ENCODE measurements around the gene TSPAN11.

The TSPAN11 gene

DNA sequence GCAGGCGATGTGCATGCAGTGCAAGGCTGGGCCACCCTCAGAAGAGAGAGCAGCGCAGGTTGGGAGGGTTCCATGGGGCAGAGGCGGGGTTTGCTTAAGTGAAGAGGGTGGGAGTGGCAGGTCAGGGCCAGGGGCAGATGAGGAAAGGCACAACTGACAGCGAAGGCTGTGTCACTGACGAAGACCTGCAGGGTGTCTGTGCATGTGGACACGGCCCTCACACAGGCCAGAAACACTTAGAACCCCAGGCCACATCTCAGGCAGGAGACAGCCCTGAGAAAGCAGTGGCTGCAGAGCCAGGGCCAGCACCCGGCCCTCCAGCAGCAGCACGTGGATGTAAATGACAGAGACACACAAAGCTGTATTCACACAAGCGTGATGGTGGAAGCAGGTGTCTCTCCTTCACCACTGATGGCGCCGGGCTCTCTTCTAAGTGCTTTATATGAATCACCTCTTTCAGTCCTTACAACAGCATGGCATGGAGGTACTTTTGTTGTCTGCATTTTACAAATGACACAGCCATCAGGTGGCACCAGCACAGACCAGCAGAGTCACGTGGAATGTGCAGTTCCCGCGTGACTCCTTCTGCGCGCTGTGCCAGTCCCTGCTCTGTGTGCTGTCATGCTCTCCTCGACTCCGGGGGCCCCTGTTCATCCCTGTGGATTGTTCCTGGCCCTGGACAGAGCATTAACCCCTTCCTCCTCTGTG, 54.6 kb downstream of the TSPAN11 start:
- no peak for DNase-seq

DNA sequence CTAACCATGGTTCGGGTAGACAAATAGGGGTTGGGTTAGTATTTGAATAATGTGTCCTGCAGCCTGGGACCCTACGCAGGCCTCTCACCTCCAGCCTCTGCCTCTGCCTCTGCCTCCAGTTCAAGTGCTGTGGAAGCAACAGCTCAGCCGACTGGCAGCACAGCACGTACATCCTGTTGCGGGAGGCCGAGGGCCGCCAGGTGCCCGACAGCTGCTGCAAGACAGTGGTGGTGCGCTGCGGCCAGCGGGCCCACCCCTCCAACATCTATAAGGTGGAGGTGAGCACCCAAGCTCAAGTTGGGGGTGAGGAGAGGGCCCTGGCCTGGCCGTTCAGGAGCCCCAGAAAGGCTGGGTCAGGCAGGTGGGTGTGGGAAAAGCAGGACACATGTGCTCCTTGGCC, 55.9 kb downstream of the TSPAN11 start:
- DNase-seq: no peak

DNA sequence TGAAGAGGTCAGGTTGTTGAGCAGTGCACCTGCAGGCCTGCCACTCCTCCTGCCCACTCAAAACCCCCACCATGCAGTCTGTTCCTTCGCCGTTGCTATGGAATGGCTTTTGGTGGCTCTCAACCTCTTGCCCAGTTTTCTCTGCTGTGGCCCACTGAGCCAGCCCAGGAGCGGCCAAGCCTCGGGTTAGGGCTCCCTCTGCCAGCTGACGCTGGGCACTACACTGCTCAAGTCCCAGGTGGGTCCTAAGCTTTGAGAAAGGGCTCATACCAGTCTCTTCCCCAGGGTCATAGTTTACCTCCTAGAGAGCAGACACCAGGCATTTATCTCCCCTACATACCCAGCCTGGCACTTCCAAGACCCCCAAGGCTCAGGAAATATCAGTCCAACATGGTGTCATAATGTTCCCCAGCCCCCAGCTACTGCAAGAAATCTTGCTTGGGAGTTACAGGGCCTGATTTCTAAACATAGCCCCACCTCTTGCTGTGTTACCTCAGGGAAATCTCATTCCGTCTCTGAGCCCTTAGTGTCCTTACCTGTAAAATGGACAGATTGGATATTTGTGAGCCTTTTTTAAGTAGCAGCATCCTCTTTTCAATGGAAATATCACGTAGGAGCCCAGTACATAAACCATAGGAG, 59.4 kb downstream of the TSPAN11 start:
- DNase-seq: peak; percentile 24 to 41

DNA sequence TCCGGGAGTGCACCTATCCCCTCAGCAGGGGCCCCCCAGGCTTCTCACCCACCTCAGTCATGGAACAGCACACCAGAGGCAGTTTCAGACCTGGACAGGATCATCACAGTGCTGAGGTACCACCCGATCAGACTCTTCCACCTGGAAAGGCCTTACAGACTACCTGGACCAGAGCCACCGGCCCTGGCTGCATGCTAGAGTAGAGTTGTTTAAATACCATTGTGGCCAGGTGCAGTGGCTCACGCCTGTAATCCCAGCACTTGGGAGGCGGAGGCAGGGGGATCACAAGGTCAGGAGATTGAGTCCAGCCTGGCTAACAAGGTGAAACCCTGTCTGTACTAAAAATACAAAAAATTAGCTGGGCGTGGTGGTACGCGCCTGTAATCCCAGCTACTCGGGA, 61.5 kb downstream of the TSPAN11 start:
- no peak for DNase-seq

DNA sequence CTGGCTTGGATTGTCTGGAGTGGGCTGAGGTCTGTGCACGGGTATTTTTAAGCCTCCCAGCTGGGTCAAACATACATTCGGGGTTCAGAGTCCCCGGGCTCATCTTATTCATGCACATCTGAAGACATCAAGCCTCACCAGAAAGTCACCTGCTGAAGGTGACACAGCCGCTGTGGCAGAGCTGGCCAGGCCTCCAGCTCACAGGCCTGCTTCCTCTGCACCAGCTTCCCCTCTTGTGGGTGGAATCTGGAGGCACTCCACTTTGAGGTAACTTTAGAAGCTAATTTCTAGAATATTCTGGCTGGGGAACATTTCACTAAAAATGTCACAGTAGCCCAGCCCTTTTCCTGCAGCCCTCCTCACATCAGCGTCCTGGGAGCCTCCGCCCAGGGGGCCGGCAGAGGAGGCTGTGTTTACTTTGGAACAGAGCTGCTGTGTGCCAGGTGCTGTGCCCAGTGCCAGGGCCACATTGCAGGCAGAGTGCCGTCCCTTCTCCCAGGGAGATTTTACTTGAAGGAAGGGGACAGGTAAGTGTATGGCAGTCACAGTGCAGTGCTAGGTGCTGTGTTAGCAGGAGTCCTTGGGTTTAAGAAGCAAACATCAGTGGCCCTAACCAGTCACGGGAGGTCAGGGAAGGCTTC, 62.2 kb downstream of the TSPAN11 start:
- no peak for DNase-seq

DNA sequence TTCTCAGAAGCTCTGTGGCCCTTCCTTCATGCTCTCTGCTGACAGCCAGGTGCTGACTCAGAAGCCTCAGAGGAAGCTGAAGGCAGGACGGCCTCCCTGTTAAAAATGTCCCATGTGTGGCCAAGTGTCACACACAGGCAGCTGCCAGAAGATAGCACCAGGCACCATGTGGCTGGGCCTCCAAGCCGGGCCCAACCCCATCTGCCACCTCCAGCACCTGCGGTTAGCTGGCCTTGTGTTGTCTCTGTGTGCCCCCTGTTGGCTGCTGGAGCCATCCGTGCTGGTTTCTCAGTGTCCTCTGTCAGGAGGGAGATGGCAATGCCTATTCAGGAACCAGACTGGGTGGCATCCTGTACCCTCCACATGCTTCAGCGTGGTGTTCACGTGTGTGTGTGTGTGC, 63.2 kb downstream of the TSPAN11 start:
- DNase-seq: peak; percentile 6 to 16

DNA sequence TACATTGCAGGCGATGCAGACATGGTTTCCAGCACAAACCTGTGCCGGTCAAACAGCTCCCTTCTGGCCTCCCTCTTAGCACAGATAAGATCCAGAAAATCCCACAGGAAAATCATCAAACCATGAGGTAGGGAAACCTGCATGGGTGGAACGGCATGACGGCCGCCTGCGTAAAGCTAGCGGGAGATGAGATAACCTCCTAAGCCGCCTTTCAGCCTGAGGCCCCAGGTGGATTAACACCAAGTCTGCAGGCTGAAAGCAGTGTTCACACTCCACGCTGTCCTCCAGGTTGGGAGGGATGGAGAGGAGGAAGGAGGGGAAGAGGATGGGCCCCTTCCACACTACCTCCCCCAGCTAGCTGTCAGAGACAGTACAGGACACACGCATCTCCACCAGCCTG, 63.8 kb downstream of the TSPAN11 start:
- no peak for DNase-seq

DNA sequence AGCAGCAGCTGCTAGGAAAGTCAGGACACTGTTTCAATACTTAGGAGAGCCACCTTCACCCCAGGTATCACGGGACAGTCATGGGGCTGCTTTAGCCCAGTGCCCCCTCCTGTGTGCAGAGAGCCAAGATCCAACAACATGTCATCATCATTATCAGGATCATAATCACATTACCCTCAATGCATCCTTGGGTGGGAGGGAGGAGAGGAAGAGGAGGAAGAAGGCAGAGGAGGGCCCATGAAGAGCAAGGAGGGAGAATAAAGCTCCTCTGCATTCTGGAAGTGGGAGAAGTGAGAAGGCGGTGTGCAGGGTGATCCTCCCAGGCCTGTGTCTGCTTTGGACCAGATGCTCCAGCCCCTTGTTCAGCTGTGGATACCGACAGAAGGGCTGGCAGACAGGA, 64.2 kb downstream of the TSPAN11 start:
- no peak for DNase-seq

DNA sequence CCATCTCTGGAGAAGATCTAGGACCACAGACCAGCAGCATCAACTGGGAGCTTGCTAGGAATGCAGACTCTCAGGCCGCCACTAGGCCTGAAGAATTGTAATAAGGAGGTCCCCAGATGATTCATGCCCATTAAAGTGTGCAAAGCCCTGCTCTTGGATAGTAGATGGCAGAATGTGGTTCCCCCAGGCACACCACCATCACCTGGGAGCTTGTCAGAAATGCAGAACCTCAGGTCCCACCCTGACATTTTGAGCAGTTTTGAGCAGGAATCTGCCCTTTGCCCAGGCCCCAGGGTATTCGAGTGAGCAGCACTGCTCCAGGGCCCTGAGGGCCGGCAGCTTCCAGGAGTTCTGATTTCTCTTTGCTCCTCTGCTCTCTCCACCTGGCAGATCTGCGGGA, 64.9 kb downstream of the TSPAN11 start:
- DNase-seq: no peak

DNA sequence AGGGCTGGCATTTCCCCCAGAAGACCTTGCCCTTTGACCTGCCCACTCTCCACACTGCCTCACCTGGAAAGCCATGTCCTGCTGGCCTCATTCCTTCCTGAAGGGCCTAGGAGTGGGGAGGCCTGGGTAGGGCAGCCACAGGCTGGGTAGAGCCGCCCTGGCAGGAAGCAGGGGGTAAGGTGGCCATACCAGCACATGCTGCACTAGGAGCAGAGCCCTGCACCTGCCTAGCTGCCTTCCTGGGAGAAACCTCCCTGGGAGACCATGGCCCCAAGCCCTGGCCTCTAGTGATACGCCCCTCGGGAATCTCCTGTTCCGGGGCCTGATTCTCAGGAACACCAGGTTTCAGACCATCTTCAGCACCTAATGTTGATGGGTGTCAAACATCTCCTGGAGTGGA, 65.8 kb downstream of the TSPAN11 start:
- DNase-seq: no peak

DNA sequence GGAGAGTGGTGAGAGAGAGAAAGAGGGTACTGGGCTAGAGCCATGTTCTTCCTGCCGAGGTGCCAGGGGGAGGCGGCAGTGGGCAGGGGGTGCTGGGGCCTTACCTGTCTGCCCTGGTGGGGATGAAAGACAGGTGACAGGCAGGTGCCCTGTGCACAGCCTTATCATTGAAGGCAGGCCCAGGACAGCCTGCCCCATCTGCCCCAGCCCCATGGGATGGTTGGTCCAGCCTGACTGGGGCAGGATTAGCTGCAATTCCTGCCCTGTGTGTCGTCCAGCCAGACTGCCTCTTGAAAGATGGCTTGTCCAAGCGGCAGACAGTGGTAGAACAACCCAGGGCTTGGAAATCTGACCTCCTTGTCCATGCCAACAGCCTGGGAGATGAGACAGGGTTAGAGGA, 67.2 kb downstream of the TSPAN11 start:
- no peak for DNase-seq

DNA sequence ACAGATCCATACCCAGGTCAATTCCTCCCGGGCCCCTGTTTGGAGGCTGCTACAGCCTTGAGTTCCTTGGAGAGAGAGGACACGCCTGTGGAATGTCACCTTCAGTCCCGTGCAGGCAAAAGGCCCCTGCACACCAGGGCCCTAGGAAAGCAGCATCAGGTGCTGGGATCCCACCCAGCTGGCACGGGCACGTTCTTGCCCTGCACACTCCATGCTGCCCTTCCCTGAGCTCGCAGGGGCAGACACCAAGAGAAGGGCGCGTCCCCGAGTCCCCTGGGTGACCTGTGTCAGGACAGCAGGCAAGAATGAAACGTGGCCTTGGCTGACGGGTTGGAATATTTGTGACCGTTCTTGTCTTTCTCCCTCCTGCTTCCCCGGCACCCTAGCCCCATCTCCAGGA, 67.7 kb downstream of the TSPAN11 start:
- DNase-seq: no peak

DNA sequence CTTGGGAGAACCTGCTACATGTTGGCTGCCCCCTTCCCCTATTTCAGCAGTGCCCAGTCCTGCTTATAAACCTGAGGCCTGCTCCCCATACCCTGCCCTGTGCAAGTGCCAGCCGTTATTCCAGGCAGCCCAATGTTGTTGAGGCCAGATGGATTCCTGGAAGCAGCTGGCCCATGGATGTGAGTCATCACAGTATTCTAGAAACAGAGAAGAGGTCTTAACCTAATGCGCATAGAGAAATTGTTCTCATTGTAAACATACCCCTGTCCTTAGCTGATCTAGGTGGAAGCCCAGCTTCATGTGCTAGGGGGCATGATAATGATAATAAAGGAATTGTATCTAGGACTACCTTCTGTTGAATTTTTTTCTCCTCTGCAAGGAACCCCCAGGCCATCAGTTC, 69.7 kb downstream of the TSPAN11 start:
- DNase-seq: no peak

DNA sequence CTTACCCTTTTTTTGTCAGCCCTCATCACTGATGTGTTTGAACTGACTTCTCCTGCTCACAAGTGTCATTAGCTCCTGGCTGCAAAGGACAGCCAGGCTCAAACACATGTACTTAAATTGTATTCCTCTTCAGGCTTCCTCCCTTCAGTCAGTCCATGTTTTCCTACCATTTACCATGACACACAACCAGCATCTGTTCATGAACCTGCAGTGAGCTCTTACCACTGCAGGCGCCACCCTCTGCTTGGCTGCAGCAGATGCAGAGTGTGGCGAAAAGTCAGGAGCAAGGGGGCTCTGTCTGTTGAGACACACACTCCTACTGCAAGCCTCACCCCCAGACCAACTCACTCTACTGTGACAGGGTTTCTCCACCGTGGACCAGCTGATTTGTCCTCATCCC, 70.2 kb downstream of the TSPAN11 start:
- DNase-seq: no peak

DNA sequence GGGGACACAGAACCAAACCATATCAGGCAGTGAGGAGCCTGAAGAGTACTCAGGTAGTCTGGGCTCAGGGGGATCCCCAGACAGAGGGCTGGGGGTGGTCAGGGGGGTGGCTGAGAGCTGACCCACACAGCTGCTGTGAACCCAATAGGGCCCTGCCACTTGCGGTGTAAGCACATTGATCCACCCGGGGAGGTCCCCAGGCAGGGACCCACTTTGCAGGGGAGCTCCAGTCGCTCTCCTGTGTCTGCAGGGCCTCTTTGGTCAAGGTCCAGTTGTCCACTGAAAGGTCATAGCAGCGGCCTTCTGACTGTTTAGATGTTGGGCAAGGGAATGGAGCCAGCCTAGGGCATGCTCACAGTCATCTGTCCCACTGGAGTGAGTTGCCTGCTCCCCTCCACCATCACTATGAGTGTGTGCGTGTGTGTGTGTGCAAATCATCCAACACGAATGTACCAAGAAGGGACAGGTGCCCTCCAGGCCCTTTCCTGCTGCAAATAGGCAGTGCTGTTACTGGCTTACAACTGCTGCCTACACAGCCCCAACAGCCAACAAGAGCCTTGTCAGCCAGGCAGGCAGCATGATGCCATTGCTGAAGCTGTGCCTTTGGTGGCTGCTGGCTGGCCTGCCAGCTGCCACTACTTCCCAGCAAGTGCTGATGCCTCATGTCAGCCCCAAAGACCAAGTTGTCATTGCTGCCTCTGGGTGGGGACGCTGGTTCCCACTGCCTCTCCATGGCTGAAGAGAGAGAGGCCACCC, 71.3 kb downstream of the TSPAN11 start:
- no peak for DNase-seq

DNA sequence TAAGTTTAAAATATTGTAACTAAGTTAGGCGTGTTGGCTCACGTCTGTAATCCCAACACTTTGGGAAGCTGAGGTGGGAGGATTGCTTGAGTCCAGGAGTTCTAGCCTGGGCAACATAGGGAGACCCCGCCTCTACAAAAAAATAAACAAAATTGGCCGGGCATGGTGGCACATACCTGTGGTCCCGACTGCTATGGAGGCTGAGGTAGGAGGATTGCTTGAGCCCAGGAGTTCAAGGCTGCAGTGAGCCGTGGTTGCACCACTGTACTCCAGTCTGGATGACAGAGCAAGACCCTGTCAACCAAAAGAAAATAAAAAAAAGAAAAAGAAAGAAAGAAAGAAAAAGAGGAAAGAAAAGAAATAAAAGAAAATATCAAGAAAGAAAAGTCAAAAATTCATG, 72.5 kb downstream of the TSPAN11 start:
- DNase-seq: no peak

DNA sequence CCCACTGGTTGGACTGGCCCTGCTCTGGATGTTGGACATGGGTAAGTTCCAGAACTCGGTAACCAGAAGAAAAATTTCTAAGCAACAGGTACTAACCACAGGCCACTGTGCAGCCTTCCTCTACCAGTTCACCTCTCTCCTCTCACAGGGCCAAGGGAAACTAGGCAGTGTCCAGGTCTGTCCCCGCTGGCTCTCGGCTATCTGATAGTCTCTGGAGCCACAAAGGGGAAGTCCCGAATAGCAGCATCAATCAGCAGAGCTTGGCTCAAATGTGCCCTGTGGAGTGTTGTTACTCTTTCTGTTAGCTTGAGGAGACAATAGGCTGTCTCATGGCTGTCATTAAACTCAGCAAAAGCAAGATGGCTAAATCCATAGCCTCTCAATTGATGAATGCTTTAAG, 73.2 kb downstream of the TSPAN11 start:
- DNase-seq: no peak

DNA sequence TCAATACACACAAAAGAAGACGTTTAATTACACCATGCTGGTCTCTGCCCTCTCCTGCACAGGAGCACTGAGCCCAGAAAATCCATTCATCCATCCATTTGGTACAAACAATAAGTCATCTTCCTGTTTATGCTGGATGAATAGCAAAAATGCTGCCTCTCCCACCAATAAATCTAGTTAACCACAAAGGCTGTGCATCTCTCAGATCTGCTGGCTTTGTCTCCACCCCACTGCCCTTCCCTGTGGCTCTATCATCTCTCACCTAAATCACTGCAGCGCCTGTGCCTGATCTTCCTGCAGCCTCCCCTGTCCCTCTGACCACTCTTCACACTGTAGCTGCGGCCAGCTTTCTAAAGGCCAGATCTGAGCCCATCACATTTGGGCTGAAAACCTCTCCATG, 74.2 kb downstream of the TSPAN11 start:
- DNase-seq: no peak

DNA sequence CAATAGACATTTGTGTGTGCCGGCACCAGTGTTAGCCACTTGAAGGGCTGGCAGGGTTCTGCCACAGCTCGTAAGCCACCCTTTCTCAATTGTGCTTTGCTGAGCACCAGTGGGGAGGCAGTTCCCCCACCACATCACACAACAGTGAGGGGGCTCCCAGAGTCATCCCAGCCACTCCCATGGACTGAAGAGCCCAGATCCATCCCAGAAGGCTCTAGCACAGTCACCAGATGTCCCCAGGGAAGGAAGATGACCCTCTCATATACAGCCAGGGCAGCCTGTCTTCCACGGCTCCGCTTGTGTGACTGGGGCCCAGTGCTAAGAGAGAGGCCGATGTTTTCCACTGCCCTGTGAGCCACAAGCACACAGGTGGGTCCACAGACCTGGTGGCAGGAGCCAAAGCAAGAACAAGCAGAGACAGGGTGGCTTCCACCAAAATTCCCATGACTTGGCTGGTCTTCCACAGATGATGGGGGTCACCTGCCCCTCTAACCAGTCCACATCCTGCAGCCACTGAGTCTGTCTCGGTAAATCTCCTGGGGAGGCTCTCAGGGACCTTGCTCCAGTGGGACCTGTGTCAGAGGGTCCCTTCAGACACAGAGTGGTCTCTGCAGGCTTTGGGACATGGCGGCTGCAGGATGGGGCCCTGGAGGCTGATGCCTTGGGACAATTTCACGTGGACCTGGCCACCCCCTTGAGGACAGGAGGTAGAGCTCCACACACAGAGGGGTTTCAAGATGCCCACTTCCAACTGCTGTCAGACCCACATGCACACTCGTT, 75.2 kb downstream of the TSPAN11 start:
- no peak for DNase-seq

DNA sequence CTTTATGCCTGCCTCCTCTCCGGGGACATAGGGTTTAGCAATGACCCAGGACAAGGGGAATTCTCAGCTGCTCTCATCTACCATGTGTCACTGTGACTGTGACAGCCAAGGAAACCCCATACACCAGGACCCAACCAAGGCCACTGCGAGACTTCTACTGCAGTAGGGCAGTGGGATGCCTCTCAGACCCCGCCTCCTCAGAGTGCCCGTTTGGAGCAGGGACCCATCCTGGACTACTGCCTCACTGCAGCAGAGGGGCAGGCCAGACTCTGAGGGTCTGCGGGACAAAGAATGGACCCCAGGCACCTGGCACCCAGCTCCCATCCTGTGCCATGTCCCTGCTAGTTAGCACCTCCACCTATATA, 75.8 kb downstream of the TSPAN11 start:
- no peak for DNase-seq

DNA sequence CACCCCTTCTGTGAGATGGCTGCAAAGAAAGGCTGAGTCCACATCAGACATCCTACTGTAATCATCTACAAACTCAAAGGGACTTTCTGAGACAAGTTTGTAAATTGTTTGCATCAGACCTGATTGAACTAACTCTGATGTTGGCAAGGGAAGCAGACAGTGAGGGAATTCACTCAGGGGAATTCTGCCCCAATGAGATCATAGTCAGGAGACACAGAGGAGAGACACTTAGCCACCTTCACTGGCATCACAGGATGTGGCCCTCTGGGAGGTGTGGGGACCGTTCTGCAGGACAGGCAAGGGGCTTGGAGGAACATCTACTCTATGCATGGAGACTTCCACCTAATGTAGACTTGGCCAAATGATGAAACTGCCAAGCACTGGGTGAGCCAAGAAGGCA, 76.5 kb downstream of the TSPAN11 start:
- DNase-seq: no peak

DNA sequence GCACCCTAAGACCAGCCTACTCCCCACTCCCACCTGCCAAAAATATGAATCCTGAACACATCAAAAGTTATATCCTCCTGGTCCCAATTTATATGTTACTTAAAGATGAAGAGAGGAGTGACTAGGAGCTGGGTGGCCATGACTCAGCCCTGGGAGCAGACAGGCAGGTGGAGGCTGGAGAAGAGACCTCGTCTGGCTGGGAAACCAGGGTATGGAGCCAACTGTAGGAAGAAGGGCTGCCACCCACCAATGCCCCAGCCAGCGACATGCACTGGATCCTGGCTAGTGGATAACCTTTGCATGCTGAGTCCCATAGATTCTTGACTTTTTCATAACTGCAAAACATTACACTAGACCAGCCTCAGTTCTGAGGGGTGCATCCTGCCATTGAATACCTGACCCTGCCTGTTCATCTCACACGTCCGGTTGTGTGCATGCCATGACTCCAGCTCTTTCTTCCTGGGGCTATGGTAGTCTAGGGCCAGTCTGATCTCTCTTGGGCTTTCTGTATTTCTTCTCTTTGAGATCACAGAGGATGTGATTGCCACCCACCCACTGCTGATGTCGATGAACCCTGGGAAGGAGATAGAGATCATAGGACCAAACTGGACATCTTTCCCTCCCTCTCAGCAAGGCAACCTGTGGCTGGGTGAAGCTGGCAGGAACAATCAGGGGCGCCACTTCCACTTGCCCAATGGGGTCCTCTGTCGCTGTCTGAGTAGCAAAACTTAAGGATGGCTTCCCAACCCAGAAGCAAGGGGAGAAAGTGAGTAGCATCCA, 77.5 kb downstream of the TSPAN11 start:
- DNase-seq: no peak
